Activated CD8-positive, alpha-beta memory T cell treated with anti-CD3 and anti-CD28 coated beads, Interleukin-2, amount 50 U/mL, for 24 hours (primary cell): ENCODE results near the gene VPS41.
"Not testable (repeated sequence)": the region's sequence is repeated elsewhere in the genome, so short reads cannot be mapped to it uniquely, and the experiment has no call there.

ENCODE experiments used
- DNase-seq: peaks from one replicate; pipeline ENCODE4 v3.0.0-alpha.2; 2020; ENCODE audit errors: extremely low read depth

The VPS41 gene

GRCh38 chr7:38908759-38909335 lies at the start of gene VPS41:
VPS41 (minus strand) TSS chr7:38909191; CDS start chr7:38909174, 17 bp downstream.
- peak; percentile 49 for DNase-seq

- no peak for DNase-seq
These were observed 46.9 kb upstream of the VPS41 start for GRCh38 chr7:38955892-38956291.

- no peak for DNase-seq
These were observed 45.0 kb upstream of the VPS41 start for GRCh38 chr7:38953971-38954370.

GRCh38 chr7:38953227-38953626 lies 44.2 kb upstream of the VPS41 start:
- DNase-seq: no peak

GRCh38 chr7:38951213-38951612 lies 42.2 kb upstream of the VPS41 start:
- DNase-seq: no peak

GRCh38 chr7:38950309-38950708 lies 41.3 kb upstream of the VPS41 start:
- no peak for DNase-seq

GRCh38 chr7:38947541-38947940 lies 38.5 kb upstream of the VPS41 start:
- not testable (repeated sequence) for DNase-seq

- no peak for DNase-seq
These were observed 33.5 kb upstream of the VPS41 start for GRCh38 chr7:38942431-38943051.

GRCh38 chr7:38940774-38941173 lies 31.8 kb upstream of the VPS41 start:
- no peak for DNase-seq

GRCh38 chr7:38938589-38938988 lies 29.6 kb upstream of the VPS41 start:
- DNase-seq: no peak

GRCh38 chr7:38938001-38938485 lies 29.1 kb upstream of the VPS41 start:
- no peak for DNase-seq

- no peak for DNase-seq
These were observed 27.6 kb upstream of the VPS41 start for GRCh38 chr7:38936641-38937040.

- no peak for DNase-seq
These were observed 25.5 kb upstream of the VPS41 start for GRCh38 chr7:38934536-38934935.

GRCh38 chr7:38934051-38934450 lies 25.1 kb upstream of the VPS41 start:
- DNase-seq: no peak

- peak; percentile 4 for DNase-seq
These were observed 23.6 kb upstream of the VPS41 start for GRCh38 chr7:38932509-38933168.

- no peak for DNase-seq
These were observed 20.6 kb upstream of the VPS41 start for GRCh38 chr7:38929460-38930171.

- DNase-seq: no peak
These were observed 19.5 kb upstream of the VPS41 start for GRCh38 chr7:38928506-38928905.

GRCh38 chr7:38927751-38928150 lies 18.8 kb upstream of the VPS41 start:
- no peak for DNase-seq

- DNase-seq: no peak
These were observed 11.7 kb upstream of the VPS41 start for GRCh38 chr7:38920731-38921130.

GRCh38 chr7:38916396-38916795 lies 7.4 kb upstream of the VPS41 start:
- DNase-seq: no peak

- DNase-seq: no peak
These were observed 879 bp upstream of the VPS41 start for GRCh38 chr7:38909870-38910269.

GRCh38 chr7:38907766-38908165 lies 1.2 kb downstream of the VPS41 start:
- DNase-seq: no peak

- DNase-seq: no peak
These were observed 1.9 kb downstream of the VPS41 start for GRCh38 chr7:38907066-38907465.
